GM19240 (cell line): ENCODE data around the gene GRPEL2.

ENCODE experiments used
- DNase-seq: peaks from one replicate; pipeline ENCODE4 v3.0.0; 2011; ENCODE audit warnings: low spot score; ENCODE audit not compliant: insufficient read length

The GRPEL2 gene

GRCh38 chr5:149345147-149345891 lies at the start of gene GRPEL2:
TSS of gene GRPEL2 (plus strand) at chr5:149345499. CDS start at chr5:149345540, 41 bp downstream.
- DNase-seq, result peak; percentile 86

- DNase-seq, result no peak
Measured at GRCh38 chr5:149297340-149298025, 47.8 kb upstream of the GRPEL2 start.

GRCh38 chr5:149298163-149298562 lies 47.1 kb upstream of the GRPEL2 start:
- DNase-seq, result no peak

- no peak for DNase-seq
Measured at GRCh38 chr5:149298842-149299404, 46.4 kb upstream of the GRPEL2 start.

GRCh38 chr5:149299451-149300054 lies 45.7 kb upstream of the GRPEL2 start:
- DNase-seq, result no peak

GRCh38 chr5:149300441-149300840 lies 44.9 kb upstream of the GRPEL2 start:
- no peak for DNase-seq

GRCh38 chr5:149301049-149301743 lies 44.1 kb upstream of the GRPEL2 start:
- no peak for DNase-seq

GRCh38 chr5:149301744-149302380 lies 43.4 kb upstream of the GRPEL2 start:
- DNase-seq, result no peak

- DNase-seq, result no peak
Measured at GRCh38 chr5:149302641-149303040, 42.7 kb upstream of the GRPEL2 start.

GRCh38 chr5:149303210-149303609 lies 42.1 kb upstream of the GRPEL2 start:
- no peak for DNase-seq

- DNase-seq, result no peak
Measured at GRCh38 chr5:149304195-149305078, 40.9 kb upstream of the GRPEL2 start.

- DNase-seq, result no peak
Measured at GRCh38 chr5:149309354-149309753, 35.9 kb upstream of the GRPEL2 start.

- no peak for DNase-seq
Measured at GRCh38 chr5:149310488-149310887, 34.8 kb upstream of the GRPEL2 start.

GRCh38 chr5:149310947-149311658 lies 34.2 kb upstream of the GRPEL2 start:
- no peak for DNase-seq

GRCh38 chr5:149313151-149313841 lies 32.0 kb upstream of the GRPEL2 start:
- DNase-seq, result no peak

- no peak for DNase-seq
Measured at GRCh38 chr5:149314571-149315111, 30.7 kb upstream of the GRPEL2 start.

- no peak for DNase-seq
Measured at GRCh38 chr5:149315753-149316152, 29.5 kb upstream of the GRPEL2 start.

GRCh38 chr5:149317281-149318048 lies 27.8 kb upstream of the GRPEL2 start:
- DNase-seq, result no peak
